Measurements from ENCODE around the gene KCNIP1.

DNA sequence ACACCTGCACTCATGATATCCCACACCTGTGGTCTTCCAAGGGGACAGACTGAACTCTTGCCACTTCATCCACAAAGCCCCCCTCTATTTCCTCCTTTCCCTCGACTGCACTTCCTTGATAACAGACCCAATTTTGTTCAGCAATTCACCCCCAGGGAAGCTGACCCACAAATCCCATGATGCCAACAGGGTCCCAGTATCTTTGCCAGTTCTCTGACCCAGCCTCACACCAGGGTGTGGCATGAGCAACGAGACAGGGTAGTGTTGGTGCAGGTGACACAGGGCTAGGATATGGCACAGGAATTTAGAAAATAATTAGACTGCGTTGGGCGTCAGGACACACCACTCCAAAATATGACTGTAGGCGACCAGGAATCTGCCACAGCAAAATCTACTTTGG lies 30.2 kb upstream of the KCNIP1 start:
- TF ChIP-seq POLR2A (IDR thresholded peaks at IDR 0.05) (no peak), POLR2AphosphoS5 (IDR thresholded peaks at IDR 0.05) (no peak), EP300 (IDR thresholded peaks at IDR 0.05; ENCODE audit: low read depth) (no peak)
- TF ChIP-seq, protein P1, sequence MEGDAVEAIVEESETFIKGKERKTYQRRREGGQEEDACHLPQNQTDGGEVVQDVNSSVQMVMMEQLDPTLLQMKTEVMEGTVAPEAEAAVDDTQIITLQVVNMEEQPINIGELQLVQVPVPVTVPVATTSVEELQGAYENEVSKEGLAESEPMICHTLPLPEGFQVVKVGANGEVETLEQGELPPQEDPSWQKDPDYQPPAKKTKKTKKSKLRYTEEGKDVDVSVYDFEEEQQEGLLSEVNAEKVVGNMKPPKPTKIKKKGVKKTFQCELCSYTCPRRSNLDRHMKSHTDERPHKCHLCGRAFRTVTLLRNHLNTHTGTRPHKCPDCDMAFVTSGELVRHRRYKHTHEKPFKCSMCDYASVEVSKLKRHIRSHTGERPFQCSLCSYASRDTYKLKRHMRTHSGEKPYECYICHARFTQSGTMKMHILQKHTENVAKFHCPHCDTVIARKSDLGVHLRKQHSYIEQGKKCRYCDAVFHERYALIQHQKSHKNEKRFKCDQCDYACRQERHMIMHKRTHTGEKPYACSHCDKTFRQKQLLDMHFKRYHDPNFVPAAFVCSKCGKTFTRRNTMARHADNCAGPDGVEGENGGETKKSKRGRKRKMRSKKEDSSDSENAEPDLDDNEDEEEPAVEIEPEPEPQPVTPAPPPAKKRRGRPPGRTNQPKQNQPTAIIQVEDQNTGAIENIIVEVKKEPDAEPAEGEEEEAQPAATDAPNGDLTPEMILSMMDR (IDR thresholded peaks at IDR 0.05) = no peak

Measured in transverse colon (tissue), 4 donors.